D721Med (cell line): ENCODE data around the gene ADAMTS19.

Experiments used
- DNase-seq: peaks from one replicate; pipeline ENCODE4 v3.0.0; 2011; ENCODE audit warnings: low spot score; ENCODE audit not compliant: insufficient read length
- FAIRE-seq: peaks from 2 replicates; lab custom pipeline; 2011; peaks lifted over from hg19 to GRCh38; lab: Jason Lieb, UNC
- CTCF ChIP-seq: IDR thresholded peaks from 2 replicates; pipeline ENCODE4 v1.5.1; 2012; ENCODE audit warnings: mild to moderate bottlenecking, control low read depth; ENCODE audit not compliant: insufficient read depth; ENCODE audit errors: missing control alignments

ADAMTS19 gene

GRCh38 chr5:129773376-129773775, 313.3 kb downstream of the ADAMTS19 start:
- DNase-seq (no peak), FAIRE-seq (no peak)
- no peak for TF ChIP-seq CTCF

GRCh38 chr5:129781594-129781993, 321.5 kb downstream of the ADAMTS19 start:
- FAIRE-seq, result no peak
- no peak for TF ChIP-seq CTCF
- DNase-seq, result no peak
